Parathyroid adenoma (tissue), 2 donors: Measurements from ENCODE around the gene HOXB7.

Experiments
- H2AFZ ChIP-seq: fragments of 300-600 bp; sonication (generic); one replicate; pipeline ENCODE4 v1.7.0; 2017; ENCODE audit warnings: antibody characterized with exemption, mild to moderate bottlenecking
- H3K27ac ChIP-seq: fragments of 300-600 bp; sonication (generic); one replicate; pipeline ENCODE4 v1.7.0; 2017
- H3K27me3 ChIP-seq: fragments of 300-600 bp; sonication (generic); one replicate; pipeline ENCODE4 v1.7.0; 2017; ENCODE audit warnings: low read length; ENCODE audit not compliant: control insufficient read depth, insufficient read depth
- H3K36me3 ChIP-seq: fragments of 300-600 bp; sonication (generic); one replicate; pipeline ENCODE4 v1.7.0; 2017; ENCODE audit warnings: low read length; ENCODE audit not compliant: control insufficient read depth, insufficient read depth
- H3K4me1 ChIP-seq: fragments of 300-600 bp; sonication (generic); one replicate; pipeline ENCODE4 v1.7.0; 2017; ENCODE audit warnings: control low read depth
- H3K4me2 ChIP-seq: fragments of 300-600 bp; sonication (generic); one replicate; pipeline ENCODE4 v1.7.0; 2017; ENCODE audit warnings: low read length
- H3K4me3 ChIP-seq: fragments of 300-600 bp; sonication (generic); one replicate; pipeline ENCODE4 v1.7.0; 2017; ENCODE audit warnings: low read depth, low read length
- H3K79me2 ChIP-seq: fragments of 300-600 bp; sonication (generic); one replicate; pipeline ENCODE4 v1.7.0; 2017; ENCODE audit warnings: control low read depth
- H3K9ac ChIP-seq: fragments of 300-600 bp; sonication (generic); one replicate; pipeline ENCODE4 v1.7.0; 2017; ENCODE audit warnings: mild to moderate bottlenecking
- H3K9me3 ChIP-seq: fragments of 300-600 bp; sonication (generic); one replicate; pipeline ENCODE4 v1.7.0; 2017; ENCODE audit warnings: low read length; ENCODE audit not compliant: control insufficient read depth
- TF ChIP-seq, protein P1 (sequence below): fragments of 300-600 bp; sonication (generic); IDR thresholded peaks from one replicate; pipeline ENCODE4 v1.7.0; 2017; ENCODE audit warnings: antibody characterized with exemption, mild to moderate bottlenecking
- donor health status: primary hyperparathyroidism.

The HOXB7 gene

DNA sequence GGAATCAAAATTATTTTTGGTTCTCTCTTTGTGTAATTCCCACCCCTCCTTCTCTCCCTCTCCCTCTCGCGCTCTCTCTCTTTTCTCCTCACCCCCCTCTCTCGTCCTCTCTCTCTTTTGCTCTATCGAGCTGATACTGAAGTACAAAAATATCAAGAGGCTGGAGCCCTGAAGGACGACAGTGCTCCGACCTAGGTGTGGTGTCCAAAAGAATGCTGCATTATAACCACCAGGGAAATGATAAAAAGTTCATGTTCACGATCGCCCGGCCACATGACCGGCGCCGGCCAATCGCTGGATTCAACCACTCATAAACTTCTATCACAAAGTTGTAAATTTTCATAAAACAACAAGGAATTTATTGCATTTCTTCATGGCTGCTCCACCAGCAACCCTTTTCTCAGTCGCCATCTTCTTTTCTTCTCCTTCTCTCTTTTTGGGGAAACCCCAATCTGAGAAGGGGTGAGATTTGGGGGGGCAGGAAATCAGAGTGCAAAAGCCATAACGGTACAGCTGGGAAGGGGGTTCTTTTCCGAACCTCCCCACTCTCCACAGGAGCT lies 6.0 kb downstream of the HOXB7 start, which contains the start of gene HOXB6:
HOXB6 (minus strand) TSS at position 217 of the 560 bp plus-strand sequence. CDS start 6,836 bp downstream, outside the sequence.
- Histone ChIP-seq H3K4me3 (peak within 1 kb of the TSS; percentile 13), H3K4me2 (peak within 1 kb of the TSS; percentile 13), H2AFZ (no peak within 1 kb of the TSS), H3K9ac (no peak within 1 kb of the TSS), H3K27ac (no peak within 1 kb of the TSS), H3K36me3 (no peaks in the 10 kb centered on the region), H3K4me1 (no peaks in the 10 kb centered on the region), H3K79me2 (no peaks in the 10 kb centered on the region), H3K9me3 (no peaks in the 10 kb centered on the region), H3K27me3 (peaks cover 43% of the 10 kb centered on the region)
- TF ChIP-seq, protein P1, sequence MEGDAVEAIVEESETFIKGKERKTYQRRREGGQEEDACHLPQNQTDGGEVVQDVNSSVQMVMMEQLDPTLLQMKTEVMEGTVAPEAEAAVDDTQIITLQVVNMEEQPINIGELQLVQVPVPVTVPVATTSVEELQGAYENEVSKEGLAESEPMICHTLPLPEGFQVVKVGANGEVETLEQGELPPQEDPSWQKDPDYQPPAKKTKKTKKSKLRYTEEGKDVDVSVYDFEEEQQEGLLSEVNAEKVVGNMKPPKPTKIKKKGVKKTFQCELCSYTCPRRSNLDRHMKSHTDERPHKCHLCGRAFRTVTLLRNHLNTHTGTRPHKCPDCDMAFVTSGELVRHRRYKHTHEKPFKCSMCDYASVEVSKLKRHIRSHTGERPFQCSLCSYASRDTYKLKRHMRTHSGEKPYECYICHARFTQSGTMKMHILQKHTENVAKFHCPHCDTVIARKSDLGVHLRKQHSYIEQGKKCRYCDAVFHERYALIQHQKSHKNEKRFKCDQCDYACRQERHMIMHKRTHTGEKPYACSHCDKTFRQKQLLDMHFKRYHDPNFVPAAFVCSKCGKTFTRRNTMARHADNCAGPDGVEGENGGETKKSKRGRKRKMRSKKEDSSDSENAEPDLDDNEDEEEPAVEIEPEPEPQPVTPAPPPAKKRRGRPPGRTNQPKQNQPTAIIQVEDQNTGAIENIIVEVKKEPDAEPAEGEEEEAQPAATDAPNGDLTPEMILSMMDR = no peak

DNA sequence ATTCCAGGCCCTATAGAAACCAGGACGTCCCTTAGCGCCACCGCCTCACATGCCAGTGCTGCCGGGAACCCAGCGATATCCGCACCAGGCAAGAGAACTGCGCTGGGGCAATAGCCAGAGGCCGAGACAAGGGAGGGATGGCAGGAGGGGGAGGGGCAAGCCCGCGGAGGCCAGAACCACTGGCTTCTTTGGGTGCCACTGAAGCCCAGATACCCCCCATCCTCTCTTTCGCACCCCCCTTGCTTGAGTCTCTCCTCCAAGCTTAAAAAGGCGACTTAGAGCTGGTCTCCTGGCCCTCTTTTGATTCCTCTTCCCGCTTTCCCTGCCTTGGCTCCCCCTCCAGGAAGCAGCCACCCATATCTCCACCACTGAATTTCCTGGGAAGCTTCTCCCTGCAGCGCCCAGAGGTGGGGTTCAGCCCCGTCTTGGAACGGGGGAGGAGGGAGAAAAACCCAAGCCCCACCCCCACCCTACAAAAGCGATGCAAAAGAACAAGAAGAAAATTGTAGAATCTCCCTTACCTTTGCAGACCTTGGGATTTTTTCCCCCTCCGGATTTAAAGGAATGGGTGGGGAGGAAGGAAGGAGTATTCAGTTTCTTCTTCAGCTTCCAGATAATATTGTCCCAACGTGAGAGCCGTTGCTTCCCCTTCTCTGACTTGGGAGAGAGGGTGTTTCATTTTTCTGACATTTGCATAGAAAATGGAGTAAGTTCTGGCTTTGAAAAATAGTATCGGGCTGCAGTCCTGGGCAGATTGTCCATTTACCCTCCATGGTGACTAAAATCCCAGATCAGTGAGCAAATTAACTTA lies 6.7 kb downstream of the HOXB7 start:
- Histone ChIP-seq H2AFZ (no peak overlapping the region), H3K9me3 (no peaks in the 10 kb centered on the region), H3K36me3 (no peaks in the 10 kb centered on the region), H3K79me2 (no peaks in the 10 kb centered on the region), H3K4me2 (no peak overlapping the region), H3K27ac (no peak overlapping the region), H3K4me3 (peak overlapping the region; percentile 13), H3K4me1 (no peaks in the 10 kb centered on the region), H3K9ac (no peak overlapping the region), H3K27me3 (peaks cover 37% of the 10 kb centered on the region)
- TF ChIP-seq, protein P1 = no peak

DNA sequence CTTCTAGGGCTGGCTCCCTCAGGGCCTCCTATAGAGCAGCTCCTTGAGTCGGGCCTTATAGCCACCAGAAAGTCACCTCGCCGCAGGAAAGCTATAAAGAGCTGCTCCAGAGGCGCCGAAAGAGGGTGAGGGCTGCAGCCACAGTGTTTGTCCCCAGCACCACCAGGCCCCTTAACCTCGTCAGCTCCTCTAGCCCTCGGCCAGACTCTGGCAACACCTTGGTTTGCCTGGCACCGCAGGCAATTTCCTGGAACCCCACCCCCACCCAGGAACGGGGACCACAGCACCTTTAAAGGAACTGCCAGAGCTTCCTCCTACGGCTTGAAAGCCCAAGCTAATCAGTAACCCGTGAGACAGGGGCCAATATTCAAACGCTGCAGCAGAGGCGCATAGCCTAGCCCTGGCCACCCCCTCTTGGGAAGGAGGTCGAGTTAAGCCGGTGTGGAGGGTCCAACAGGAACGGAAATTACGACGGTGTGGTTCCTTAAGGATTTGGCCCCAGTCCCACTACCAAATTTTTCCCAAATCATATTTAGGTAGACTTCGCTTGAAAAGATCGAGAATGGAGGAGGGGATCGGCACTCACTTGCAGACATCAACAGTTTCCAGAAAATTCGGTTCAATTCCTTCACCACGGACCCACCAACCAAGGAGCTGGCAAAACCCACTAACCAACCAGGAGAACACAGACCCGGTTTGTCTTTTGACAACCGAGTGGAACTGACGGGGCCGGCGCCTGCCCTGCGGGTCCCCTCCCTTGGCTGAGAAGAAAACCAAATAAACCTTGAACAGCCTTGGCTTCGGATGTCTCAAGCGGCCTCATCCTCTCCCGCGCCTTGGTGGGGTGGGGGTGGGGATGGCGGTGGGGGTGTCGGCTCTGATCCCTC lies 9.0 kb downstream of the HOXB7 start:
- TF ChIP-seq, protein P1 = no peak
- H2AFZ ChIP-seq = no peak overlapping the region
- no peak overlapping the region for H3K27ac ChIP-seq
- H3K27me3 ChIP-seq = peaks cover 38% of the 10 kb centered on the region
- no peak overlapping the region for H3K4me3 ChIP-seq
- H3K9ac ChIP-seq = no peak overlapping the region
- no peaks in the 10 kb centered on the region for H3K4me1 ChIP-seq
- H3K4me2 ChIP-seq = no peak overlapping the region
- H3K9me3 ChIP-seq = no peaks in the 10 kb centered on the region
- no peaks in the 10 kb centered on the region for H3K36me3 ChIP-seq
- H3K79me2 ChIP-seq = no peaks in the 10 kb centered on the region

- no peaks in the 10 kb centered on the region for H3K9me3 ChIP-seq
- TF ChIP-seq, protein P1 = no peak
- H3K27me3 ChIP-seq = peaks cover 34% of the 10 kb centered on the region
- no peak overlapping the region for H3K4me2 ChIP-seq
- no peak overlapping the region for H3K27ac ChIP-seq
- no peak overlapping the region for H3K9ac ChIP-seq
- no peak overlapping the region for H2AFZ ChIP-seq
- H3K36me3 ChIP-seq = no peaks in the 10 kb centered on the region
- no peaks in the 10 kb centered on the region for H3K79me2 ChIP-seq
- H3K4me1 ChIP-seq = no peaks in the 10 kb centered on the region
- no peak overlapping the region for H3K4me3 ChIP-seq
Measured at GRCh38 chr17:48601207-48601538, 9.6 kb downstream of the HOXB7 start.
